ENCODE data around the gene MRPS33.
"Not testable (repeated sequence)": the region's sequence is repeated elsewhere in the genome, so short reads cannot be mapped to it uniquely, and the experiment has no call there.

DNA sequence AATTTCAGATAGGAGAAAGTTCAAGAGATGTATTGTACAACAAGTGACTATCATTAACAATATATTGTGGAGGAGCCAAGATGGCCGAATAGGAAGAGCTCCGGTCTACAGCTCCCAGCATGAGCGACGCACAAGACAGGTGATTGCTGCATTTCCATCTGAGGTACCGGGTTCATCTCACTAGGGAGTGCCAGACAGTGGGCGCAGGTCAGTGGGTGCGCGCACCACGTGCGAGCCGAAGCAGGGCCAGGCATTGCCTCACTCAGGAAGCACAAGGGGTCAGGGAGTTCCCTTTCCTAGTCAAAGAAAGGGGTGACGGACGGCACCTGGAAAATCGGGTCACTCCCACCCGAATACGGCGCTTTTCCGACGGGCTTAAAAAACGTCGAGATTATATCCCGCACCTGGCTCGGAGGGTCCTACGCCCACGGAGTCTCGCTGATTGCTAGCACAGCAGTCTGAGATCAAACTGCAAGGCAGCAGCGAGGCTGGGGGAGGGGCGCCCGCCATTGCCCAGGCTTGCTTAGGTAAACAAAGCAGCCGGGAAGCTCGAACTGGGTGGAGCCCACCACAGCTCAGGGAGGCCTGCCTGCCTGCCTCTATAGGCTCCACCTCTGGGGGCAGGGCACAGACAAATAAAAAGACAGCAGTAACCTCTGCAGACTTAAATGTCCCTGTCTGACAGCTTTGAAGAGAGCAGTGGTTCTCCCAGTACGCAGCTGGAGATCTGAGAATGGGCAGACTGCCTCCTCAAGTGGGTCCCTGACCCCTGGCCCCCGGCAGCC, 18.0 kb upstream of the MRPS33 start:
- TF ChIP-seq, protein P1, sequence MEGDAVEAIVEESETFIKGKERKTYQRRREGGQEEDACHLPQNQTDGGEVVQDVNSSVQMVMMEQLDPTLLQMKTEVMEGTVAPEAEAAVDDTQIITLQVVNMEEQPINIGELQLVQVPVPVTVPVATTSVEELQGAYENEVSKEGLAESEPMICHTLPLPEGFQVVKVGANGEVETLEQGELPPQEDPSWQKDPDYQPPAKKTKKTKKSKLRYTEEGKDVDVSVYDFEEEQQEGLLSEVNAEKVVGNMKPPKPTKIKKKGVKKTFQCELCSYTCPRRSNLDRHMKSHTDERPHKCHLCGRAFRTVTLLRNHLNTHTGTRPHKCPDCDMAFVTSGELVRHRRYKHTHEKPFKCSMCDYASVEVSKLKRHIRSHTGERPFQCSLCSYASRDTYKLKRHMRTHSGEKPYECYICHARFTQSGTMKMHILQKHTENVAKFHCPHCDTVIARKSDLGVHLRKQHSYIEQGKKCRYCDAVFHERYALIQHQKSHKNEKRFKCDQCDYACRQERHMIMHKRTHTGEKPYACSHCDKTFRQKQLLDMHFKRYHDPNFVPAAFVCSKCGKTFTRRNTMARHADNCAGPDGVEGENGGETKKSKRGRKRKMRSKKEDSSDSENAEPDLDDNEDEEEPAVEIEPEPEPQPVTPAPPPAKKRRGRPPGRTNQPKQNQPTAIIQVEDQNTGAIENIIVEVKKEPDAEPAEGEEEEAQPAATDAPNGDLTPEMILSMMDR (IDR thresholded peaks at IDR 0.05): not testable (repeated sequence)
- not testable (repeated sequence) for TF ChIP-seq POLR2AphosphoS5, POLR2A, EP300 (IDR thresholded peaks at IDR 0.05)
